ENCODE measurements around the gene KRT84.
"Not testable (repeated sequence)": the region's sequence is repeated elsewhere in the genome, so short reads cannot be mapped to it uniquely, and the experiment has no call there.

The KRT84 gene

GRCh38 chr12:52355176-52355575, 30.3 kb downstream of the KRT84 start:
- no peak overlapping the region for H3K4me3 ChIP-seq (ENCODE audit: low read length)
- no peak for TF ChIP-seq ZNF274 (IDR thresholded peaks at IDR 0.05; ENCODE audit: low read depth, low read length)

GRCh38 chr12:52354200-52354599, 31.3 kb downstream of the KRT84 start:
- no peak overlapping the region for H3K4me3 ChIP-seq (ENCODE audit: low read length)
- TF ChIP-seq ZNF274 (IDR thresholded peaks at IDR 0.05; ENCODE audit: low read depth, low read length) = no peak

- TF ChIP-seq ZNF274 (IDR thresholded peaks at IDR 0.05; ENCODE audit: low read depth, low read length) = no peak
- no peak overlapping the region for H3K4me3 ChIP-seq (ENCODE audit: low read length)
Observed at GRCh38 chr12:52353766-52354165, 31.7 kb downstream of the KRT84 start.

- TF ChIP-seq ZNF274 (IDR thresholded peaks at IDR 0.05; ENCODE audit: low read depth, low read length) = no peak
- no peak overlapping the region for H3K4me3 ChIP-seq (ENCODE audit: low read length)
Observed at GRCh38 chr12:52352951-52353350, 32.5 kb downstream of the KRT84 start.

- TF ChIP-seq ZNF274 (IDR thresholded peaks at IDR 0.05; ENCODE audit: low read depth, low read length) = no peak
Observed at GRCh38 chr12:52351196-52352059, 34.0 kb downstream of the KRT84 start.

GRCh38 chr12:52350786-52351185, 34.7 kb downstream of the KRT84 start:
- TF ChIP-seq ZNF274 (IDR thresholded peaks at IDR 0.05; ENCODE audit: low read depth, low read length) = no peak

More at GRCh38 chr12:52351196-52352059, 34.0 kb downstream of the KRT84 start:
- H3K4me3 ChIP-seq (ENCODE audit: low read length) = no peak overlapping the region

GRCh38 chr12:52350021-52350620, 35.3 kb downstream of the KRT84 start:
- no peak for TF ChIP-seq ZNF274 (IDR thresholded peaks at IDR 0.05; ENCODE audit: low read depth, low read length)

More at GRCh38 chr12:52350786-52351185, 34.7 kb downstream of the KRT84 start:
- no peak overlapping the region for H3K4me3 ChIP-seq (ENCODE audit: low read length)

GRCh38 chr12:52349196-52349595, 36.3 kb downstream of the KRT84 start:
- no peak for TF ChIP-seq ZNF274 (IDR thresholded peaks at IDR 0.05; ENCODE audit: low read depth, low read length)
- no peak overlapping the region for H3K4me3 ChIP-seq (ENCODE audit: low read length)

More at GRCh38 chr12:52350021-52350620, 35.3 kb downstream of the KRT84 start:
- H3K4me3 ChIP-seq (ENCODE audit: low read length) = no peak overlapping the region

GRCh38 chr12:52347551-52348510, 37.6 kb downstream of the KRT84 start:
- TF ChIP-seq ZNF274 (IDR thresholded peaks at IDR 0.05; ENCODE audit: low read depth, low read length) = no peak
- no peak overlapping the region for H3K4me3 ChIP-seq (ENCODE audit: low read length)

- no peak overlapping the region for H3K4me3 ChIP-seq (ENCODE audit: low read length)
- TF ChIP-seq ZNF274 (IDR thresholded peaks at IDR 0.05; ENCODE audit: low read depth, low read length) = no peak
Observed at GRCh38 chr12:52347016-52347415, 38.4 kb downstream of the KRT84 start.

- no peak for TF ChIP-seq ZNF274 (IDR thresholded peaks at IDR 0.05; ENCODE audit: low read depth, low read length)
- no peak overlapping the region for H3K4me3 ChIP-seq (ENCODE audit: low read length)
Observed at GRCh38 chr12:52346593-52346992, 38.9 kb downstream of the KRT84 start.

- not testable (repeated sequence) for H3K4me3 ChIP-seq (ENCODE audit: low read length)
Observed at GRCh38 chr12:52345041-52345440, 40.4 kb downstream of the KRT84 start.

- no peak for TF ChIP-seq ZNF274 (IDR thresholded peaks at IDR 0.05; ENCODE audit: low read depth, low read length)
Observed at GRCh38 chr12:52344111-52344510, 41.3 kb downstream of the KRT84 start.

GRCh38 chr12:52343550-52343949, 41.9 kb downstream of the KRT84 start:
- no peak overlapping the region for H3K4me3 ChIP-seq (ENCODE audit: low read length)
- TF ChIP-seq ZNF274 (IDR thresholded peaks at IDR 0.05; ENCODE audit: low read depth, low read length) = no peak

More at GRCh38 chr12:52344111-52344510, 41.3 kb downstream of the KRT84 start:
- no peak overlapping the region for H3K4me3 ChIP-seq (ENCODE audit: low read length)

All from GM08714 (cell line).